Liver (tissue), 3 donors: ENCODE measurements around the gene SCEL.

ENCODE experiments used
- ATF3 ChIP-seq: IDR thresholded peaks from 2 replicates; pipeline ENCODE4 v1.6.1; 2016; ENCODE audit warnings: antibody characterized with exemption
- CTCF ChIP-seq: fragments of 150-350 bp; IDR thresholded peaks from 2 replicates; pipeline ENCODE4 v1.5.1; 2017; ENCODE audit warnings: improper control_type of control experiment, low read depth, low read length; ENCODE audit not compliant: missing input control
- GABPA ChIP-seq, 2 donors: IDR thresholded peaks in 1 of 2; conservative IDR thresholded peaks in 1 of 2; 2 replicates each; pipeline ENCODE4 v1.6.1; 2016; ENCODE audit warnings: antibody characterized with exemption in 2 of 2, mild to moderate bottlenecking in 1 of 2, moderate library complexity in 1 of 2
- HNF4G ChIP-seq: IDR thresholded peaks from 2 replicates; pipeline ENCODE4 v1.6.1; 2016; ENCODE audit warnings: antibody characterized with exemption
- MAX ChIP-seq: IDR thresholded peaks from 2 replicates; pipeline ENCODE4 v1.6.1; 2016; ENCODE audit warnings: antibody characterized with exemption
- RAD21 ChIP-seq, 2 donors: IDR thresholded peaks; 2 replicates each; pipeline ENCODE4 v1.6.1; 2016; ENCODE audit warnings: antibody characterized with exemption in 2 of 2, mild to moderate bottlenecking in 2 of 2
- REST ChIP-seq: IDR thresholded peaks from 2 replicates; pipeline ENCODE4 v1.6.1; 2016; ENCODE audit warnings: antibody characterized with exemption, mild to moderate bottlenecking
- RXRA ChIP-seq, 2 donors: IDR thresholded peaks; 2 replicates each; pipeline ENCODE4 v1.6.1; 2017 to 2018; ENCODE audit warnings: antibody characterized with exemption in 2 of 2, mild to moderate bottlenecking in 1 of 2
- SP1 ChIP-seq: IDR thresholded peaks from 2 replicates; pipeline ENCODE4 v1.6.1; 2018; ENCODE audit warnings: antibody characterized with exemption, mild to moderate bottlenecking
- TAF1 ChIP-seq: conservative IDR thresholded peaks from 2 replicates; pipeline ENCODE4 v1.6.1; 2016; ENCODE audit warnings: antibody characterized with exemption, mild to moderate bottlenecking
- YY1 ChIP-seq: IDR thresholded peaks from 2 replicates; pipeline ENCODE4 v1.6.1; 2016; ENCODE audit warnings: antibody characterized with exemption, mild to moderate bottlenecking
- ZBTB33 ChIP-seq: IDR thresholded peaks from 2 replicates; pipeline ENCODE4 v1.6.1; 2016; ENCODE audit warnings: antibody characterized with exemption
- donor health status: healthy.
- donor health status: healthy.

GRCh38 chr13:77548594-77548993 is 13.1 kb downstream of the SCEL start:
- TF ChIP-seq CTCF, result no peak
- no peak for TF ChIP-seq MAX
- TF ChIP-seq TAF1, result no peak
- TF ChIP-seq SP1, result no peak
- no peak for TF ChIP-seq HNF4G
- no peak for TF ChIP-seq REST
- no peak for TF ChIP-seq RXRA (IDR thresholded peaks at IDR 0.05)
- no peak for TF ChIP-seq RAD21 (IDR thresholded peaks at IDR 0.05)
- no peak for TF ChIP-seq YY1
- no peak for TF ChIP-seq ZBTB33
- no peak for TF ChIP-seq GABPA (IDR thresholded peaks at IDR 0.05 in 1 of 2, conservative IDR thresholded peaks at IDR 0.05 in 1 of 2)
- no peak for TF ChIP-seq ATF3
